Measurements from ENCODE around the gene SMURF1.

GRCh38 chr7:99020413-99020715 lies 123.5 kb downstream of the SMURF1 start:
- TF ChIP-seq, protein P1, sequence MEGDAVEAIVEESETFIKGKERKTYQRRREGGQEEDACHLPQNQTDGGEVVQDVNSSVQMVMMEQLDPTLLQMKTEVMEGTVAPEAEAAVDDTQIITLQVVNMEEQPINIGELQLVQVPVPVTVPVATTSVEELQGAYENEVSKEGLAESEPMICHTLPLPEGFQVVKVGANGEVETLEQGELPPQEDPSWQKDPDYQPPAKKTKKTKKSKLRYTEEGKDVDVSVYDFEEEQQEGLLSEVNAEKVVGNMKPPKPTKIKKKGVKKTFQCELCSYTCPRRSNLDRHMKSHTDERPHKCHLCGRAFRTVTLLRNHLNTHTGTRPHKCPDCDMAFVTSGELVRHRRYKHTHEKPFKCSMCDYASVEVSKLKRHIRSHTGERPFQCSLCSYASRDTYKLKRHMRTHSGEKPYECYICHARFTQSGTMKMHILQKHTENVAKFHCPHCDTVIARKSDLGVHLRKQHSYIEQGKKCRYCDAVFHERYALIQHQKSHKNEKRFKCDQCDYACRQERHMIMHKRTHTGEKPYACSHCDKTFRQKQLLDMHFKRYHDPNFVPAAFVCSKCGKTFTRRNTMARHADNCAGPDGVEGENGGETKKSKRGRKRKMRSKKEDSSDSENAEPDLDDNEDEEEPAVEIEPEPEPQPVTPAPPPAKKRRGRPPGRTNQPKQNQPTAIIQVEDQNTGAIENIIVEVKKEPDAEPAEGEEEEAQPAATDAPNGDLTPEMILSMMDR (IDR thresholded peaks at IDR 0.05): no peak
- TF ChIP-seq POLR2AphosphoS5 (IDR thresholded peaks at IDR 0.05): no peak
- TF ChIP-seq POLR2A (IDR thresholded peaks at IDR 0.05): no peak

Measured in sigmoid colon (tissue), 4 donors.